COLO668 (cell line): ENCODE data around the gene PPIH.
"Not testable (repeated sequence)": the region's sequence is repeated elsewhere in the genome, so short reads cannot be mapped to it uniquely, and the experiment has no call there.

Source experiments
- DNase-seq: peaks from one replicate; lab custom pipeline; 2025; ENCODE audit not compliant: unreplicated experiment; lab: John Stamatoyannopoulos, UW

The PPIH gene

DNA sequence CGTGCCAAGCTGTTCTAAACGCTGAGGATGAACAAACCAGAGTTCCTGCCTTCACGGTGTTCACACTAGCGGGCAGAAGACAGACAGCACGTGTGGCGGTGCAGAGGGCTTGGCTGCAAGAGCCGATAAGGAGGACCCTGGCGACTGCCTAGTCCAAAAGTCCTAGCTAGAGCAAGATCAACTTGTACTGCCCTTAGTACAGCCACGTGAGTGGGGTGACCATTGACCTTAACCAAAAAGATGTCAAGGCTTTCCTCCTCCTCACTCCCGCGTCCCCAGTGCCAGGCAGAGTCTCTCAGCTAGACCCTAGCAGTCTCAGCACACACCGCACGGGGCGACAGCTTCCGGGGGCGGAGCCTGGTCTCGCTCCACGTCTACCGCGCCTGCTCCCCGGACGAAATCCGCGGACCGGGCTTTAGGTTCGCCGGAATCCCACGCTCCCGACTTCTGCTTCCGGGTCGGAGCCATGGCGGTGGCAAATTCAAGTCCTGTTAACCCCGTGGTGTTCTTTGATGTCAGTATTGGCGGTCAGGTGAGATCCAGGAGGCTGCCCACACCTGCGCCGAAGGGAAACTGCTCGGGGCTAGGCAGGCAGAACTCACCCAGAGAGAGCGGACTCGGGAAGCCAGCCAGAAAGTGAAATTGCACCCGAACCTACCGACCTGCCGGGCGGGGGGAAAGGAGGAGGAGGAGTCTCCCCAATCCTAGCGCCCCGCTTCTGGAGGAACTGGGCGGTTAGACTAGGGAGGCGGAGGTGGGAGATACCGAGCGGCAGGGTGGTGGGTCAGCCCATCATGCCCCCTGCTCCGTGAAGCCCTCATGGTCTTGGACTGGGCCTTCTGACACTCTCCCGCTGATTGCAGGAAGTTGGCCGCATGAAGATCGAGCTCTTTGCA is at the start of gene PPIH:
PPIH (plus strand) TSS at position 443 of the 896 bp plus-strand sequence; CDS start at position 467, 24 bp downstream.
- DNase-seq, result peak; percentile 100

DNA sequence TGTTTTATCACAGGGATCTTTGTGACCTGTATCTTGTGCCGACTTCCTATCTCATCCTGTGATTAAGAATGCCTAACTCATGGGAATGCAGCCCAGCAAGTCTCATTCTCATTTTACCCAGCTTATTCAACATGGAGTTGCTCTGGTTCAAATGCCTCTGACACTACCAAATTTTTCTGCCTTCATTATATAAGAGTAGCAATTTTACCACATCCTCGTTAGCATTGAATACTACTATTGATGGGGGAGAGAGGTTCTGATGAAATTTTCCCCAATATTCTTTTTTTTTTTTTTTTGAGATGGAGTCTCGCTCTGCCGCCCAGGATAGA is 44.5 kb upstream of the PPIH start:
- DNase-seq, result no peak

DNA sequence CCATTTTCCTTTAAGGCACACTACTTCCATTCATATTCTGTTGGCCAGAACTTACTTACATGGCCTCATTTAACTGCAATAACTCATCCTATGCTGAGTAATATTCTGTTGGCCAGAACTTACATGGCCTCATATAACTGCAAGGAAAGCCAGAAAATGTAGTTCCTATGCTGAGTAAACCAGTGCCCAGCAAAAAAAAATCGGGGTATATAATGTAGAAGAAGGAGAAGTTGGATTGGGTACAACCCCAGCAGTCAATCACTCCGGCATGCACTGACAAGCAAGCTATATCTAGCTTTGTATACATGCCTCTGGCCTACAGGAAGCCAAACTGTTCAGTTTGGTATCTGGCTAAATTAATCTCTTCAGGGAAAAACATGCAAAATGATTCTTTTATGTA is 39.4 kb upstream of the PPIH start:
- DNase-seq, result no peak

DNA sequence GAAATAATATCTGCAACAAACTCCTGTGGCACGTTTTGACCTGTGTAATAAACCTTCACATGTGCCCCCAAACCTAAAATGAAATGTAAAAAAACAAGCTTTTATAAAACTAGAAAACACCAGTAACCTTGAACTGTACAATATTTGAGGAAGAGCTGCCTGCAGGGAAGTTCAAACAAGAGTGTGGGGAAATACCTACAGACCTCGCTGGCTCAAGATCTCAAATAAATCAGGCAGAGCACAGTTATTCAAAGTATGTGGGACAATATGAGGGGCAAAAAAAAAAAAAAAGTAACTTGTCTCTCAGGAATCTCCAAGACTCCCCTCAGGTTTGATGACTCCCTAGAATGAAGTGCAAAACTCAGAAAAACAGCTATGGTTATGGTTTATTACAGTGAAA is 37.9 kb upstream of the PPIH start:
- DNase-seq, result no peak

DNA sequence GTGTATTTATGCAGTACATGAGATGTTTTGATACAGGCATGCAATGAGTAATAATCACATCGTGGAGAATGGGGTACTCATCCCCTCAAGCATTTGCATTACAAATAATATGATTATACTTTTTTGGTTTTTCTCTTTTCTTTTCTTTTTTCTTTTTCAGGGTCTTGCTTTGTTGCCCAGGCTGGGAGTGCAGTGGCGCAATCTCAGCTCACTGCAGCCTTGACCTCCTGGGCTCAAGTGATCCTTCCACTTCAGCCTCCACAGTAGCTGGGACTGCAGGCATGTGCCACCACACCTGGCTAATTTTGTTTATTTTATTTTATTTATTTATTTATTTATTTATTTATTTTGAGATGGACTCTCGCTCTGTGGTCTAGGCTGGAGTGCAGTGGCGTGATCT is 37.0 kb upstream of the PPIH start:
- not testable (repeated sequence) for DNase-seq

DNA sequence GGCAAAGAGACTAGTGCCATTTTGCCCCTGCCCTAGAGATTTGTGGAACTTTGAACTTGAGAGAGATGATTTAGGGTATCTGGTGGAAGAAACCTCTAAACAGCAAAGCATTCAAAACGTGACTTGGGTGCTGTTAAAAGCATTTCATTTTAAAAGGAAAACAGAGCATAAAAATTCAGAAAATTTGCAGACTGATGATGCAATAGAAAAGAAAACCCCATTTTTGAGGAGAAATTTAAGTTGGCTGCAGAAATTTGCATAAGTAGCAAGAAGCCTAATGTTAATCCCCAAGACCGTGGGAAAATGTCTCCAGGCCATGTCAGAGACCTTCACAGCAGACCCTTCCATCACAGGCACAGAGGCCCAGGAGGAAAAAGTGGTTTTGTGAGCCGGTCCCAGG is 31.0 kb upstream of the PPIH start:
- DNase-seq, result not testable (repeated sequence)

DNA sequence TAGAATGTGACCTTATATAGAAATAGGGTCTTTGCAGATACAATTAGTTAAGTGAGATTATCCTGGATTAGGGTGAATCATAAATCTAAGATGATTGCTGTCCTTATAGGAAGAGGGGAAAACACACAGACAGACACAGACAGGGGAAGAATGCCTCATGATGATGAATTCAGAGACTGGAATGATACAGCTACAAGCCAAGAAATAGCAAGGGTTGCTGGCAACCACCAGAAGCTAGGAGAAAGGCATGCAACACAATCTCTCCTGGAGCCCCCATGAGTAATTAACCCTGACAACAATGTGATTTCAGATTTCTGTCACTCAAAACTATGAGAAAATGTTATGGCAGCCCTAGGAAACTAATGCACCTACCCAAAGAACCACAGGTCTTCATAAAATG is 19.1 kb upstream of the PPIH start:
- no peak for DNase-seq

DNA sequence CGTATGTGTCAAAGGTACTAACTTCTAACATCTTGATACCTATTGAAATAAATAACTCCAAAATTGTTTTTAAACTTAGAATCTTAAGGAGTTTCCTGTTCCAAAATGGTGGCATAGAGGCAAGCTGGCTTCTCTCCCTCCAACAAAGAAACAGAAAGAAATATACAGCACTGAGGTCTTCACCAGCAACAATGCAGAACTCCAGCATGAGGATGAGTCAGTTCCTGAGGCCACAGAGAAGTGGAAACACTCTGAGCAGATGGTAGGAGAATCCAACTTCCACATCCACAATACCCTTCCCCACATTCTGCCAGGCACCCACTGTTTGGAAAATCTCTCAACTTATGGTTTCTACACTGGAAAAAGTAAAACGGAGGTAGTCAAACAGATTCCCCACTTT is 12.2 kb upstream of the PPIH start:
- DNase-seq, result no peak

DNA sequence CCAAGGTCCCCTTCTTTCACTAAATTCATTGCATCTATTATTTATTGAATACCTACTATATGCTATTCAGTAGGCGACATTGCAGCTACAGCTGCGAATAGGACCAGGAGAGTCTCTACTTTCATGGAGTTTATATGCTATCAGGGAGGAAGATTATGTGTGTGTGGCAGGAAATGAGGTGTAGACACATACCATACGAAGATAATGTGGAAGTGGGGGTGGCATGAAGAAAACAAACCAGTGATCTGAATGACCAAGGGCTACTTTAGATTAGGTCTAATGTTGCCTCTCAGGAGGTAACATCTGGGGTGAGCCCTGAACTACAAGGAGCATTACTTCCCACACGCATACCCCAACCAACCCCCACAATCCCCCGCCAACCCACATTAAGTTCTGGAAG is 1.0 kb upstream of the PPIH start:
- no peak for DNase-seq

DNA sequence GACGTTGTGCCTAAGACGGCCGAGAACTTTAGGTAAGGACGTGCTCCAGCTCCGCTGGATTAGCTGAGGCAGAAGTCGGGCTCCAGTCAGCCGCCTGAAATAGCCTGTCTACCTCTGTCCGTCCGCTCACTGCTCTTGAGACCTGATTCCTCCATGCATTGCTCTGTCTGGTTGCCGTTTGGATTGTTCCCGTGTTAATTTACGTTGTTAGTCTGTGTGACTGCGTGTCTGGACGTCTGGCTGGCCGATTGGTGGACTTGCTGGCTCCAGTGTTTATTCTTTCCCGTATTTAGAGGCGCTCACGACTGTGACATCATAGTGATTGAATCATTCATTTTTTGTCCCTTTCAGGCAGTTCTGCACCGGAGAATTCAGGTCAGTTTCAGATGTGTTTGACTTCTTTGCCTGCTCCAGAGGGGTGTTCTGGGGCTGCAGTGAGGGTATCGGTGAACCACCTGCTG is 684 bp downstream of the PPIH start:
- DNase-seq, result no peak

DNA sequence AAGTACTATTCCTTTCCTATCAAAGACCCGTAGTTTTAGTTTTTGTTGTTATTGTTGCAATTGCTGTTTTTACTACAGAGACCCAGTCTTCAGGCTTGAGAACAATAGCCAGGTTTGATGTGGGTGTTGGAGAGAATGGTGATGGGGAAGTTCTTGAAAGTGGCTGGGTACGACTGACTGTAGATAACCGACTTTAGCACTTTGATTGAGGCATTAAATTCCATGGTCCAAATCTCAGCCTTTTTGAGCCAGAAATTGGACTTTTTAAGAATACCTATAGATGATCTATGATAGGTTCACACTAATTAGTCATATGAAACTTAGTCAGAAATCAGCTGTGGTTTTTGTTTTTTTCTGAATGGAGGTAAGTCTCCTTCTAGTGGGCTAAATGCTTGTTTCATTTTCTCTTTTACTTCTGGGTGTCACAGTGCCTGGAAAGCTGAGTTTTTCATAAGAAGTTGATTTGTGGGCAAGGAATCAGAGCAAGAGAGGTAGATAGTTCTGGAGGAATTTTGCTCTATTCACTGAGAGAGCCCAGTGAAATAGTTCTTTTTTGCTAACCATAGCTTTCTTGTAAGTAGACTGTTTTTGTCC is 2.8 kb downstream of the PPIH start:
- DNase-seq, result no peak

DNA sequence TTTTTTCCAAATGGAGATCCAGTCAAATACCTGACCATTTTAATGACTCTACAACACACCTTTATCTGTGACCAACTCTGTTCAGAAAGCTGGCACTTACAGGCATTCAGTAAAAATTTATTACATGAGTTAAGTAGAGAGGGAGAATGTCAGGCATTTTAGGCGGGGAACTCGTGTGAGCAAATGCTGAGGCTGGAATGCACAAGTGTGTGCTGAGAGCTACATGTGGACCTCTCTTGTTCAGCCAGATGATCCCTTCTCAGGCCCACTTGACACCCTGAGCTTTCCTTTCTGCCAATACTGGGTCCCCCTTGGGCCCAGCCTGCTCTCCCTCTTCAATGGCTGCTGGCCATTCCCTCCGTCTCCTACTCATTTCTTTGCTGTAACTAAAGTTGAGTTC is 11.7 kb downstream of the PPIH start:
- no peak for DNase-seq

DNA sequence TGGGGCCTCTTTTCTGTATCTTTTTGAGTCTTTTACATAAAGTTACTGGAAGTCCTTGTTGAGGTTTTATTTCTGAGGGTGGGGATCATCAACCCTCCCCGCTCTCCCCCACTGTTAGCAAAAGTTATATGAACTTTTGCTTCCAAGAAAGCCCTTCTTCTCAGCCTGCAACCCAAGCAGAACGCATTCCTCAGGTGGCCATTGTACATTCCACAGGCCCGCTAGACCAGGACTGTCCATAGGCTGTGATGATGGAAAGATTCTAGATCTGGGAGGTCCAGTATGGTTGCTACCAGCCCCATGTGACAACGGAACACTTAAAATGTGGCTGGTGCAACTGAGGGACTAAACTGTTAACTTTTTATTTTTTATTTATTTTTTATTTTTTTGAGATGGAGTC is 12.2 kb downstream of the PPIH start:
- DNase-seq, result no peak

DNA sequence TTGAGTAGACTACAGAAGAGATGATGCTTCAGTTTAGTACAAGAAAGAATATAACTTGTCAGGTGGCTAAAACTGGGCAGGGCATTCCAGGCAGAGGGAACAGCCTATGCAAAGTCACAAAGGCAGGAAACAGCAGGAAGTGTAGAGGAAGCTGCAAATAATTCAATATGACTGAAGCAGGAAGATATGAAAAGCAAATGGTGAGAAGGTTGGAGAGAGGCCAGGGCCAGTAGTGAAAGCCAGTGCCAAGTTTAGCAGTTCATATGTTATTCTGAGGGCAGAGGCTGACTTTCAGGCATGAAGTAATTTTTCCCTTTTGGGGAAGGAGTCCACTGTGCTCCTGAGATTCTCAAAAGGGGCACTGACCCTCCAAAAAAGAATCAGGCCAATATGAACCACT is 16.0 kb downstream of the PPIH start:
- no peak for DNase-seq

DNA sequence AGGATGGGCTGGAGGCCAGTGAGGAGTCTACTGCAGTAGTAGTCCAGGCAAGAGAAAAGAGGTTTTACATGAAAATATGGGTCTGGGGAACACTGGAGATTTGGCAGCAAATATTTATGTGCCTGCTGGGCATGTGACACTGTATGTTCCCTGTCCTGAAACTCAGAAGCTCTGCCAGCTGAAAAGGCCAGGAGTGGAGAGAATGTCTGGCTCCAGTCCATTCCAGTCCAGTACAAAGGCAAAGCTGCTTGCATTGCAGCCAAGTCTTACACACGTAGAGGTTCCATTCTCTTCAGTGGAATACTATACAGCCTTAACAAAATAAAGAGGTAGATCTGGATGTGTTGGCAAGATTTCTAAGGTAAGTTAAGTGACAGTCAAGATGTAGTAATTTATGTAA is 16.5 kb downstream of the PPIH start:
- no peak for DNase-seq

DNA sequence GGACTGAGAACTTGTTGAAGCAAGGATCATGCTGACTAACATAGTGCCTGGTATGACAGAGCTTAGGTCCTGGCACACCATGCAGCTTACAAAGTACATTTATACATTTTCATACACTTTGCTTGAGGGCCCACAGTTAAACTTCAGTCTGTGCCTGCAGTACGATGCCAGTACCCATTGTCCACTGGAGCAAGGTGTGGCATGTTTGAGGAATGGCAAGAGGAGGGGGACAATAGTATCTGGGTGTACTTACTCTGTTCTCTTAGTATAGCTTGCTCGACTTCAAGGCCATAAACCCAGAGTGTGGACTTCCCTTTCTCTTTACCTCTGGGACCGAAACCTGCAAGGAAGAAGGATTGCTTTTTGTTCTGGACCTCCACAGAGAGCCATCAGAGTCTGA is 17.2 kb downstream of the PPIH start:
- no peak for DNase-seq

DNA sequence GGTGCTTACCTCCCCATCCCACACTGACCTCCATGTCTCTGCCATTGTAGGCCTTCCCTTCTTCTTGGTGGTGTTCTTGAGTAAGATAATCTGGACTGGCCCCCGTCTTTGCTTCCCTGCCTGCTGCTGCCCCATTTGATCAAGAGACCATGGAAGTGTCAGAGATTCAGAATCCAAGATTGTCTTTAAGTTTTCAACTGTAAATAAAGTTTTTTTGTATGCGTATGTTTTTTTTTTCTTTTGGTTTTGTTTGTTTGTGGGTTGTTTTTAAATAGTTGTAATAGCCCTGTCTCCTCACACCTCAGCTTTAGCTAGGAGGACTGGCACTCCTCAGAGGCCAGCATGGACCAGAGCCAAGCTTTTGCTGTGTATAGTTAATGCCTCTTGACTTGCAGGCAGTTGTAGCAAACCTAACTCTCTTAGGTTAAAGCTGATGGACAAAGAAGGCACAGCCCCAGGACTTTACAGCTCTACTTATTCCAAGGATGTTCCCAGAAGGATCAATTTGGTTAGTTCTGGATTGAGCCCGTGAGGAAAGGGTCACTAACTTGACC is 18.4 kb downstream of the PPIH start:
- no peak for DNase-seq

DNA sequence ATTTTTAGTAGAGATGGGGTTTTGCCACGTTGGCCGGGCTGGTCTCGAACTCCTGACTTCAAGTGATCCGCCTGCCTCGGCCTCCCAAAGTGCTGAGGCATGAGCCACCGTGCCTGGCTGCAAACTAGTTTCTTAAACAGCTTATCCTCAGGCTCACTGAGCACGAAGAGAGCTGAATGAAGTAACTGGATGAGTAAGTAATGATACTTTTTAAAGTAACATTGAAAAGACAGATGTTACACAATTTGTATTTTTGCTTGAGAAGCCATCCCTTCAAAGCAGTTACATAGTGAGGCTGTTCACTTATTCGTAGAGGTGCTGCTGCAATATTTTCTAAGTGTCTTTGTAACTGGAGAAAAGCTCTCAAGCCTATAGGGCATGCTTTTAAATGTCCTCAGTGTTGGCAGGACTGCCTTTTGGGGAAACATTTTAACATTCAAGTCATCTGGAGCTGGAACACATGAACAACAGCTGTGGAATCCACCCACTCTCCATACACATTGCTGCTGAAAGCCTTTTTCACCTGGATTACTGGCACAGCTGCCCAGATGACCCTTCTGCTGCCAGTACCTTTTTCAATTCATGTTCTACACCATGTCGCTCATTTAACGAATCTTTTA is 21.3 kb downstream of the PPIH start:
- no peak for DNase-seq

DNA sequence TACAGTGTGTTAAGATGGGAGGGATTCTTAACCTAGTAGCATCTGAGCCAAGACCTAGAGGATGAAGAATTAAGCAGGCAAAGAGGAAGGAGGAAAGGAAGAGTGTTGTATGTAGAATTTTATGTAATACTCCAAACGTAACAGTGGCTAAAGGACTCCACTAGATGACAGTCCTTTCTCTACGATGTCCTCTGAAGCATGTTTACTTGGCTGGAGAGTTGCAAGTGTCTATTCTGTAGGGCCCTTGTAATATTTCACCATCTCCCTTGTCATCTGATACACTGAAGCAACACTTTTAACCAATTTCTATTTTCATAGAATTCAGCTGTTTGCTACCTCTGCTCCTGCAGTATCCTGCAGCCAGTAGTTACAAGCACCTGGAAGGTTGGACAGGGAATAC is 21.8 kb downstream of the PPIH start:
- DNase-seq, result no peak

DNA sequence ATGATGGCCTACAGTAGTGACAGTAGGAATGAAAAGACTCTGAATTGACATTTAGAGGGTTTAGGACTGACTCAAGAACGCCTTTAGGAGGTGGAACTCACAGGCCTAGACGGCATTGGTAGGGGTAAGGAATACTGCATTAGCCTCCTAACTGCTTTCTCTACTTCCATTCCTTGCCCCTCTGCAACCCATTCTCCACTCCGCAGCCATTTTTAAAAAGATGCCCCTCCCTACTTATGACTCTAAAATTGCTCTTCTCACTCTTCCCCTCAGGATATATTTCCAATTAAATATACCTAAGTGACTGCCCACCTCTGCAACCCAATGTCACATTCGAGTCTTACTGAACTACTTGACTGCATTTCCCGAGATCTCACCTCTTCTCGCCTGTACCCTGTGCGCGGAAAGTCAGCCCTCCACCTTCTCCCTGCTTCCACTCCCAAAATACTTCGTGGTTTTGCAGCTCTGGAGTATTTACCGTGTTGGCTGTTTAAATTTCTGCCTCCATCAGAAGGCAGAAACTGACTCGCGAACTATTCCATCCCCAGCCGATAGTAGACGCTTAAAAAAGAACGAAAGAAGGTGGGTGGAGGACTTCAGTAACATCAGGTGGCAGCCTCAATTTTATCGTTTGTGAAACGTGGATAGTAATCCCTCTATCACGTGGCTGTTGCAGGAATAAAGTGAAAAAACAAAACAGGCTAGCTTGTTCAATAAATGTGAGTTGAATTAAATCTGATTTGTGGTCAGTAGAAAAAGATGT is 22.9 kb downstream of the PPIH start:
- no peak for DNase-seq
